ENCODE measurements around the gene DLGAP5.

DNA sequence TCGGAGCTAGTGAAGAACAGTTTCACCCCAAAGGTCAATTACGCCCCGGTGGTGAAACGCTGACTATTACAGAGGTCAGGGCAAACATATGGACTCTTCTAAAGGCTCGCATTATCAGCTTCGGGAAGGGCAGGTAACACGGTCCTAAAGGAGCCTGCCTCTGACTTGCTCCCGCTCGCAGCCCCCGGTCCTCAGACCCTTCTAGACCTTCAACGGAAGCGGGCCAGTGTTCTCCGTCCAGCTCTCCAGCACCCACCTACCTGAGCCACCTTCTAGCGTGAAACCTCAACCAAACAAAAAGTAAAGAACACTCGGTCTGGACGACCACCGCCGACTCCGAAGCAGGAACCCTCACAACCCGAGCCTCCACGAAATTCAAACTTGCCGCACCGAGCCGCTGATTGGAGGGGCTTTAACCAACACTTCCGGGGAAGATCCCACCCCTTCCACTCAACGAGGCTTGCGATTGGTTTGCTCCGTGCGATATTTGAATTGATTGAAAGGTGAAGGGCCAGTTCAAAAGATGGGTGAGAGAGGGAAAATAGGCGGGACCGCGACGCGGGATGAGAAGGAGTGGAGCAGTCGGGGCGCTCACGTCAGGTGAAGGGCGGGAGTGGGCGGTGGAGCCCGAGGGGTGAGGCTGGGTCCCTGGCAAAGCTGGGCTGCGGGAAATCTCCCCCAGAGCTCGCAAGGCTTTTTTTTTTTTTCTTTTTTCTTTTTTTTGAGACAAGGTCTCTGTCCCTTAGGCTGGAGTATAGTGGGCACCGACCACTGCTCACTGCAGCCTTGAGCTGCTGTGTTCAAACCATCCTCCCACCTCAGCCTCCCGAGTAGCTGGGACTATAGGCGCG is at the start of gene DLGAP5:
- TF ChIP-seq, protein P1, sequence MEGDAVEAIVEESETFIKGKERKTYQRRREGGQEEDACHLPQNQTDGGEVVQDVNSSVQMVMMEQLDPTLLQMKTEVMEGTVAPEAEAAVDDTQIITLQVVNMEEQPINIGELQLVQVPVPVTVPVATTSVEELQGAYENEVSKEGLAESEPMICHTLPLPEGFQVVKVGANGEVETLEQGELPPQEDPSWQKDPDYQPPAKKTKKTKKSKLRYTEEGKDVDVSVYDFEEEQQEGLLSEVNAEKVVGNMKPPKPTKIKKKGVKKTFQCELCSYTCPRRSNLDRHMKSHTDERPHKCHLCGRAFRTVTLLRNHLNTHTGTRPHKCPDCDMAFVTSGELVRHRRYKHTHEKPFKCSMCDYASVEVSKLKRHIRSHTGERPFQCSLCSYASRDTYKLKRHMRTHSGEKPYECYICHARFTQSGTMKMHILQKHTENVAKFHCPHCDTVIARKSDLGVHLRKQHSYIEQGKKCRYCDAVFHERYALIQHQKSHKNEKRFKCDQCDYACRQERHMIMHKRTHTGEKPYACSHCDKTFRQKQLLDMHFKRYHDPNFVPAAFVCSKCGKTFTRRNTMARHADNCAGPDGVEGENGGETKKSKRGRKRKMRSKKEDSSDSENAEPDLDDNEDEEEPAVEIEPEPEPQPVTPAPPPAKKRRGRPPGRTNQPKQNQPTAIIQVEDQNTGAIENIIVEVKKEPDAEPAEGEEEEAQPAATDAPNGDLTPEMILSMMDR (IDR thresholded peaks at IDR 0.05) = no peak
- peak in 1 of 4 donors; percentile 55 for TF ChIP-seq POLR2A (IDR thresholded peaks at IDR 0.05)

Data from esophagus squamous epithelium (tissue), 4 donors.